K562 (cell line): ENCODE results near the gene CHST1. TPM values are rescaled to one million over a fixed set of nuclear protein-coding genes. Genes with fewer than 3 reads are reported as not detected.

Experiments
- CREM ChIP-seq: IDR thresholded peaks from 2 replicates; pipeline ENCODE4 v1.6.1; 2014; ENCODE audit warnings: antibody characterized with exemption, low read depth
- HMGN3 ChIP-seq: IDR thresholded peaks from 2 replicates; pipeline ENCODE4 v1.6.1; 2011; ENCODE audit warnings: borderline replicate concordance, low read depth, mild to moderate bottlenecking, mixed read lengths, low read length; ENCODE audit not compliant: insufficient read length; ENCODE audit errors: extremely low read depth
- HNRNPK ChIP-seq: fragments of 200-400 bp; formaldehyde crosslinking; IDR thresholded peaks from one replicate; pipeline ENCODE4 v1.6.1; 2018; ENCODE audit warnings: mild to moderate bottlenecking, low read depth, low read length; ENCODE audit not compliant: poor library complexity, severe bottlenecking
- LARP7 ChIP-seq: fragments of 450-650 bp; IDR thresholded peaks from 2 replicates; pipeline ENCODE4 v1.6.1; 2016
- MXI1 ChIP-seq: IDR thresholded peaks from 2 replicates; pipeline ENCODE4 v1.6.1; 2011; ENCODE audit warnings: low read depth, mild to moderate bottlenecking, improper control_type of control experiment, low read length
- RBM22 ChIP-seq: fragments of 200-400 bp; formaldehyde crosslinking; IDR thresholded peaks from 2 replicates; pipeline ENCODE4 v1.6.1; 2018; ENCODE audit warnings: low read length, low read depth; ENCODE audit not compliant: poor library complexity, severe bottlenecking
- polyA plus RNA-seq, 8 experiments: library from polyadenylated mRNA; depleted of rRNA in 4 of 8; stranded (reverse) in 5 of 8; unstranded in 3 of 8; fragments of >200 nt; fragmentation: Nextera tagmentation in 2 of 8; fragmentation: Illumina TruSeq in 1 of 8; extraction: Ambion mirVana in 2 of 8; extraction: Trizol in 1 of 8; gene quantifications; 2 replicates each; pipeline versions ENCODE4 v1.2.1 to v1.2.3, GENCODE V29; 2011 to 2014; ENCODE audit warnings: inconsistent platforms in 1 of 8, missing spikeins in 1 of 8
- total RNA-seq, 7 experiments: library from RNA; depleted of rRNA in 6 of 7; stranded (reverse); fragments of >200 nt in 6 of 7; fragmentation: Illumina TruSeq in 2 of 7; extraction: Trizol in 2 of 7; gene quantifications; 2 replicates each; pipeline versions ENCODE4 v1.2.1 to v1.2.3, GENCODE V29; 2011 to 2021; ENCODE audit warnings: low replicate concordance in 1 of 7
- TF ChIP-seq, protein P1 (sequence below): sonication (generic); formaldehyde crosslinking; IDR thresholded peaks from 2 replicates; pipeline ENCODE4 v1.8.0; 2022; ENCODE audit warnings: missing genetic modification reagents, mild to moderate bottlenecking, borderline replicate concordance

The CHST1 gene
- total and polyA plus RNA-seq, 9 of the 15 experiments (the other 6 are each of a cell fraction or from before 2014, with no cell fraction given): 0.04 to 0.32 (median 0.18) TPM; not detected in 4

DNA sequence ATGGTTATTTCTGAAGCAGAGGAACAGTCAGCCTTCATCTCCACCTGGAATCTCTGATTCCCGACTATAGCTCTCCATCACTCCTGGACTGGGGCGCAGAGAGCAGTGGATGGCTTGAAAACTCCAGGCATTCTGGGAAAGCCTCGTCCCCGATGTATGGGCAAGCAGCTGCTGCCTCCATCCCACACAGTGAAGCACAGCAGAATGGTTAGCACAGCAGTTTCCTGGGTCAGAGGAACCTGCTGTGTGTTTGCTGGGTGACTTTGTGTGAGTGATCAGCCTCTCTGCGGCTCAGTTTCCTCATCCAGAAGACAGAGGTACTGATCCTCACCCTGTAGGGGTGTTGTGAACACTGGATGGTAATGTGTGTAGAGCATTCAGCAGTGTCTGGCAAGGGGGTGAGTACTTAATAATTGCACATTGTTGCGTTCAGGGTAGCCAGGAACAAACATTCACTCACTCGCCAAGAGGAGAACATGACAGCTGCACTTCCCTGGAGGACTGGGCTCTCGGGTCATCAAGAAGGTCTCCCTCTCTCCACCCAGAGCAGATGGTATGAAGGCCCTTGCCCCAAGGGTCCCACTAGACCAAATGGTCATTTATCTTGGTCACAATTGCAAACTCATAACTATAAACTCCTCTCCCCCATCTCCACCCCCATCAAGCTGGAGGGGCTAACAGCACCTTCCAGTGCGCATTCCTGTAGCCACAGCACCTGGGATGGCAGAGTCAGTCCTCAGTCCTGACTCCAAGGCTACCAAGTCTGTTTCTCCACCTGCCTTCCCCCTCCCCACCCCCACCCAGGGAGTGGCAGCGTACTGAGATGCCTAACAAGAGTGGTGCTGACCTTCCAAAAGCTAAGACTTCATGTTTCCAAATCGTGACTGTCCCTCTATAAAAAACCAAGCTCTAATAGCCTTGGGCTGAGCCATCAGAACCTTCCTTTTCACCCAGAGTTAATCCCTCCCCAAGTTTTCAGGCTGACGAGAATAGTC, 1.5 kb upstream of the CHST1 start (continued):
- TF ChIP-seq, protein P1, sequence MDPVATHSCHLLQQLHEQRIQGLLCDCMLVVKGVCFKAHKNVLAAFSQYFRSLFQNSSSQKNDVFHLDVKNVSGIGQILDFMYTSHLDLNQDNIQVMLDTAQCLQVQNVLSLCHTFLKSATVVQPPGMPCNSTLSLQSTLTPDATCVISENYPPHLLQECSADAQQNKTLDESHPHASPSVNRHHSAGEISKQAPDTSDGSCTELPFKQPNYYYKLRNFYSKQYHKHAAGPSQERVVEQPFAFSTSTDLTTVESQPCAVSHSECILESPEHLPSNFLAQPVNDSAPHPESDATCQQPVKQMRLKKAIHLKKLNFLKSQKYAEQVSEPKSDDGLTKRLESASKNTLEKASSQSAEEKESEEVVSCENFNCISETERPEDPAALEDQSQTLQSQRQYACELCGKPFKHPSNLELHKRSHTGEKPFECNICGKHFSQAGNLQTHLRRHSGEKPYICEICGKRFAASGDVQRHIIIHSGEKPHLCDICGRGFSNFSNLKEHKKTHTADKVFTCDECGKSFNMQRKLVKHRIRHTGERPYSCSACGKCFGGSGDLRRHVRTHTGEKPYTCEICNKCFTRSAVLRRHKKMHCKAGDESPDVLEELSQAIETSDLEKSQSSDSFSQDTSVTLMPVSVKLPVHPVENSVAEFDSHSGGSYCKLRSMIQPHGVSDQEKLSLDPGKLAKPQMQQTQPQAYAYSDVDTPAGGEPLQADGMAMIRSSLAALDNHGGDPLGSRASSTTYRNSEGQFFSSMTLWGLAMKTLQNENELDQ (CRISPR knock-in tag): no peak
- TF ChIP-seq HNRNPK (no peak), MXI1 (no peak), LARP7 (no peak), HMGN3 (no peak), CREM (no peak), RBM22 (no peak)
- TF ChIP-seq, all 486 proteins: peak for 0
